ENCODE data around the gene EPHB1. TPM values are rescaled to one million over a fixed set of nuclear protein-coding genes. Genes with fewer than 3 reads are reported as not detected.

Gene EPHB1
- total and polyA plus RNA-seq, 4 donors: 0.23 to 1.7 (median 0.52) TPM

- no peak overlapping the region for H3K27ac ChIP-seq (ENCODE audit: low read depth in 1 of 2, low read length in 2 of 2)
- no peak for DNase-seq (ENCODE audit: low spot score)
- TF ChIP-seq MAX (IDR thresholded peaks at IDR 0.05) (no peak), REST (IDR thresholded peaks at IDR 0.05) (no peak), EGR1 (IDR thresholded peaks at IDR 0.05; ENCODE audit: low read depth in 2 of 2) (no peak), GABPA (IDR thresholded peaks at IDR 0.05 in 1 of 2, conservative IDR thresholded peaks at IDR 0.05 in 1 of 2) (no peak), NR2F2 (IDR thresholded peaks at IDR 0.05) (no peak), YY1 (IDR thresholded peaks at IDR 0.05) (no peak), HNF4G (IDR thresholded peaks at IDR 0.05) (no peak), HNF4A (conservative IDR thresholded peaks at IDR 0.05) (no peak), FOXA2 (IDR thresholded peaks at IDR 0.05) (no peak), SP1 (IDR thresholded peaks at IDR 0.05) (no peak), CTCF (IDR thresholded peaks at IDR 0.05; ENCODE audit: low read depth, low read length, missing input control) (no peak), JUND (IDR thresholded peaks at IDR 0.05) (no peak)
- no peaks in the 10 kb centered on the region for H3K36me3 ChIP-seq (ENCODE audit: control insufficient read depth in 4 of 4, insufficient read depth in 3 of 4, low read depth in 1 of 4, low read length in 3 of 4)
- no peaks in the 10 kb centered on the region for H3K9me3 ChIP-seq (ENCODE audit: control insufficient read depth in 4 of 4, low read length in 3 of 4)
- H3K27me3 ChIP-seq (ENCODE audit: control insufficient read depth in 4 of 4, insufficient read depth in 4 of 4, low read length in 3 of 4): no peaks in the 10 kb centered on the region
- H3K9ac ChIP-seq (ENCODE audit: low read depth in 1 of 2, low read length in 2 of 2): no peak overlapping the region
- no peaks in the 10 kb centered on the region for H3K4me1 ChIP-seq (ENCODE audit: control insufficient read depth in 4 of 4, insufficient read depth in 4 of 4, low read length in 3 of 4)
- H3K4me3 ChIP-seq (ENCODE audit: low read depth in 1 of 3, low read length in 3 of 3): no peak overlapping the region
- 90% methylated on average over 3 of the region's 3 CpGs for whole genome bisulfite sequencing
Measured at GRCh38 chr3:135197856-135198255, 402.8 kb downstream of the EPHB1 start.

- no peak overlapping the region for H3K9ac ChIP-seq (ENCODE audit: low read depth in 1 of 2, low read length in 2 of 2)
- no peak for TF ChIP-seq NR2F2 (IDR thresholded peaks at IDR 0.05)
- TF ChIP-seq FOXA2 (IDR thresholded peaks at IDR 0.05): no peak
- TF ChIP-seq ATF3 (IDR thresholded peaks at IDR 0.05): no peak
- no peak for TF ChIP-seq RAD21 (IDR thresholded peaks at IDR 0.05)
- TF ChIP-seq EGR1 (IDR thresholded peaks at IDR 0.05; ENCODE audit: low read depth in 2 of 2): no peak
- TF ChIP-seq HNF4G (IDR thresholded peaks at IDR 0.05): no peak
- no peak for TF ChIP-seq REST (IDR thresholded peaks at IDR 0.05)
- TF ChIP-seq TAF1 (conservative IDR thresholded peaks at IDR 0.05): no peak
- WGBS: 73% methylated on average over 2 of the region's 2 CpGs
- no peaks in the 10 kb centered on the region for H3K9me3 ChIP-seq (ENCODE audit: control insufficient read depth in 4 of 4, low read length in 3 of 4)
- H3K4me3 ChIP-seq (ENCODE audit: low read depth in 1 of 3, low read length in 3 of 3): no peak overlapping the region
- H3K36me3 ChIP-seq (ENCODE audit: control insufficient read depth in 4 of 4, insufficient read depth in 3 of 4, low read depth in 1 of 4, low read length in 3 of 4): no peaks in the 10 kb centered on the region
- DNase-seq (ENCODE audit: low spot score): no peak
- H3K27ac ChIP-seq (ENCODE audit: low read depth in 1 of 2, low read length in 2 of 2): no peak overlapping the region
- no peaks in the 10 kb centered on the region for H3K27me3 ChIP-seq (ENCODE audit: control insufficient read depth in 4 of 4, insufficient read depth in 4 of 4, low read length in 3 of 4)
- no peaks in the 10 kb centered on the region for H3K4me1 ChIP-seq (ENCODE audit: control insufficient read depth in 4 of 4, insufficient read depth in 4 of 4, low read length in 3 of 4)
Measured at GRCh38 chr3:135199137-135199536, 404.1 kb downstream of the EPHB1 start.
